GM18858 (cell line): ENCODE data around the gene PRKCA.
"Not testable (repeated sequence)": the region's sequence is repeated elsewhere in the genome, so short reads cannot be mapped to it uniquely, and the experiment has no call there.

Source experiments
- ATAC-seq: cut with Tn5 transposase; IDR thresholded peaks from one replicate; pipeline ENCODE4 v1.9.1; 2021; ENCODE audit not compliant: unreplicated experiment

PRKCA gene

DNA sequence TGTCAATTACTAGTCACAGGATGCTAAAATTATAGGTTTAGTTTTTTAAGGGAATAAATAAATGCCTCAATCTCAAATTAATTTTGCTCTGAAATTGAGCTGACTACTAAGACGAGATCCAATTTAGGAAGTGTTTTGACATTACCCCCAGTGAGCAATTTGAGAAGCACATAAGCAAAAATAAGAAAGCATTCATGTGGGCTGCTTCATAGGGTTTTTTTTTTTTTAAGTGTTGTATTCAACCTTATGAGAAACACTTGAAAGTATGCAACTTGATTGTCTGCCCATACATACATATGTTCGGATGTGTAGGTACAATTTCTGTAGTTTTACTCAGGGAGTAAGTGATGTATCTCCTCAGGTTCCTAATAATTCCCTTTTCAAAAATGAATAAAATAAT is 77.6 kb downstream of the PRKCA start:
- ATAC-seq = no peak

DNA sequence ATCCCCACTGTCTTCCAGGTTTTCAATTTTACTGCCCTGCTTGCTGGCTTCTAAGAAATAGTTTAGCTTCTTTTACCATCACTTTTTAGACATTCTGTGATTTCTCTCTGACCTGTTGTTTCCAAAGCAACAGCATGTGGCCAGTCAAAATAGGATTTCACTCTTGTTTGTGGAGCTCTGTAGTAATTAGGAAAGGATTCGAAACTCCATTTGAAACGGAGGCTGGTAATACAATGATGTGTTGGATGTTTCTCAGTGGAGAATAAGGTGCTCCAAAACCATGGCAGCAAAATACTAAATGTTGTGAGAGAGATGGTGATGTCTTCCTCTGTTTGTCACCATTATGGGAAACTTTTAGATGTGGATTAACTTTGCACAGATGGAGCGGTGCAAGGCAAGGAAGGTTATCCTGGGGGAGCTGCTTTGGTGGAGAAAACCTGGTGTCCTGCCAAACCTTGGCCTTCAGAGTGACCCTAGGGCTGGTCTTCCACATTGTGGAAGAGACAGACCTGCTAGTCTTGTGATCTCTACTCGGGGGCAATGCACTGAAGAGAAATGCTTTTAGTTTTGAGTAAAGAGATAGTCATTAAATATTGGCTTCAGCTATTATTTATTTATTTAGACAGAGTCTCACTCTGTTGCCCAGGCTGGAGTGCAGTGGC is 79.4 kb downstream of the PRKCA start:
- no peak for ATAC-seq

DNA sequence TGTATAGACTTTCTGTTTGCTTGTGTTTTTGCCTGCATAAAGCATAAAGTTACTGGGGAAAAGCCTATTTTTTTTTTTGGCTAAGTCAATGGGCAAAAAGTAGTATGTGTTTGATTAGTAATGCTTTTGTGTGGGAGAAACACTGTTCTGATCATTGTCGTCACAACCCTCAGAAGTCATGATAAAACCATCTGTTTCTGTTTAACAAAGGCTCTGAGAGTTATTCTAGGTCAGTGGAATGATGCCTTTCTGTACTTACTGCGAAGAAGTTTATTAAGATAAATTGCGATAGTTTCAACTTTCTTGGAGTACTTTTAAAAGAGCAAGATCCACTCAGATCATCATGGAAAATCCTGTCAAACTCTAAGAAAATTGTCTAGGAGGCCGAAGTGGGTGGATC is 80.9 kb downstream of the PRKCA start:
- ATAC-seq = no peak

DNA sequence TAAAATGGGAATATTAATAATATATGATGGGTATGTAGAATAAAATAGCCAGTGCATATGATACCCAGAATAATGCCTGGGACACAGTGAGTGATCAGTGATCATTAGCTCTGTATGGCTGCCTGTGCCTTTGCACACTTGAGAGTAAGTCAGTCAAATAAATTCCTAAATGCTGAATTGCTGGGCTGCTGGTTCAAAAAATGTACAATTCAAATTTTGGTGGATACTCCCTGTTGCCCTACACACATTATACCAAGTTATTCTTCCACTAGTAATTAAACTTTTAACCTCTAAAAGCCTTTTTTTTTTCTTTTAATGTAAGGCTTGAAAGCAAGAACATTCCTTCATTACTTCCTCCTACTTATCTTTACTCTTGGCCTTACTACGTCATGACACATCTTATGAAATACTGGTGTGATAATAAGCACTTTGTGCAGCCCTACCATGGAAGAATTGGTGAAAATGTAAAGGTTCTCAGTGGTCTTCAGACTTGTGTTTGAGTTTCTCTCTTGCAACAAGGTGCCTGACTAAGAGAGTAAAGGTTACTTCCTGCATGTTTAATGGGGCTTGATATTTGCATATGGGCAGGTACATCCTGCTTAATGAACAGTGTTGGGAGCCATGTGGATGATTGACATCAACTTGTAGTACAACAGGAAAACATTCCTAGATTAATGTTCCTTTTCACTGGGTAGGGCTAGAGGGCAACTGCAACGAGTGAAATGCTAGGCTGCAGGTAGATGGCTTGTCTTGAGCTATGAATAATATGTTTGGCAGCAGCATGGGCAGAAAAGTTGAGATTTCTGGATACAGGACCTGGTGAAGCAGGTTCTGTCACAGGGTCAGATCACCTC is 84.3 kb downstream of the PRKCA start:
- ATAC-seq = no peak

DNA sequence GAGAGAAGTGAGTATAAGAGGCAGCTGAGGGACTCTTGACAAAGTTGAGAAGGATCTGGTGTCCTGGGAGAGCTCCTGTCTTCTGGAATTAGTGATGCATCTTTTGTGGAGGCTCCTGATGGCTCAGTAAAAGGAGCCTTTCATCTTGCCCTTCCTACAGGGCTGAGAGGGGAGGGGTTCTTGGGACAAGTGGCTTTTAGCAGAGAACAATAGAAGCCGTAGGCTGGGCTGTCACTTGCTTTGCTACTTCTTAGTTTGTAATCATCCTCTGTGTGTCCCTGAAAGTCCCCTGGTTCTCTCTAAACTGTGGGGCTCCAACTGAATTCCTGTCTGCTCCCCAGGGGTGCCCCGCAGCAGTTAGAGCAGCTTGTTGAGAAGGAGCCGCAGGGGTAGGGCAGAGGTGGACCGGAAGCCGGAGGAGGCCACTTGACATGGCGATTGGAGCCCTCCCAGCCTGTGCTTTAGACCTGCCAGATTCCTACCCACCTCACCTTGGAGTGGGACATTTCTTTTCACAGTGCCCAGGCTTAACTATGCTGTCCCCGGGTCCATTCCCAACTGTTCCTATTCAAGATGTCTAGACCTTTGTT is 85.1 kb downstream of the PRKCA start:
- no peak for ATAC-seq

DNA sequence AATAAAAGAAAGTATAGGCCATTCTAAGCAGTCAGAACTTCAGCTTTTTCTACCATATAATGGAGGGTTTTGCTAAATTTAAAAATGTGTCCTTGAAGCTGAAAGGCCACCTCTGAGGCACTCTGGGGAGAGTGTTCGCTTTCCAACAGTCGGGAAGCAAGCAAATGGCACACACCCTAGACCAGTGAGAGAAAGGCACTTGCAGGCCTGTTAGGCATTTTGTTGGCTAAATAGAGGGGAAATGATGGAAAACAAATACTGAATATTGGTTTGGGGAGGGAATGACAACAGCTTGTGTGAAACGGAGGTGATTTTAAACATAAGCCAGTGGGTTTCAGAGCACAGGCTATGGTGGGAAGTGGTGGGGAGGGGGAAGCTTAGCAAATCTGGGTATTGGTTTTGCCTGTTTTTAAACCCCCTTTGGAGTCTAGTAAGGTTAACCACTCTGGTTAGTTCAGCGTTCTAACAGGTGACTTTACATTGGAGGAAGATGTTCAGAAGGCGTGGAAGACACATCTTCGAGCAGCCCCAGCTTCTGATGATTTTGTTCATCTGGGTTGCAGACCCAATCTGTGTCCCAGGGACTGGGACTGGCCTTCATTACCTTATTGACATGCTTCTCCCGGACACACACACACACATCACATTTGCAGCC is 90.5 kb downstream of the PRKCA start:
- no peak for ATAC-seq

DNA sequence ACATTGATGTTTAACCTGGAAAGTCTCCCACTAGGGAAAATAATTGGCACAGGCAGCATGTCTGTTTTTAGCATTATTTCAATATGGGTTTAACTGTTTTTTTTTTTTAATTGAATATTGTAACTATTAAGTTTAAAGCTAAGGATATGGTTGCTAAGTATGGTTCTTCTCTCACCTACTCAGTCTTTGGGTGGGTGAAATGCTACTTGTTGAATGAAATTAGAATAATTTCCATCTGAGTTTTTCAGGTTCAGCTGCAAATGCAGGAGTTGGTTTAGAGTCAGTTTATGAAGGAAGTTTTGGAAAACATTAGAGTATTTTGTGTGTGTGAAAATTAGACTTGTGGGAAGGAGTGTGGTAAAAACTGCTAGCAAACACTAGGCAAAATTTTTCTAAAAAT is 93.5 kb downstream of the PRKCA start:
- ATAC-seq = no peak

DNA sequence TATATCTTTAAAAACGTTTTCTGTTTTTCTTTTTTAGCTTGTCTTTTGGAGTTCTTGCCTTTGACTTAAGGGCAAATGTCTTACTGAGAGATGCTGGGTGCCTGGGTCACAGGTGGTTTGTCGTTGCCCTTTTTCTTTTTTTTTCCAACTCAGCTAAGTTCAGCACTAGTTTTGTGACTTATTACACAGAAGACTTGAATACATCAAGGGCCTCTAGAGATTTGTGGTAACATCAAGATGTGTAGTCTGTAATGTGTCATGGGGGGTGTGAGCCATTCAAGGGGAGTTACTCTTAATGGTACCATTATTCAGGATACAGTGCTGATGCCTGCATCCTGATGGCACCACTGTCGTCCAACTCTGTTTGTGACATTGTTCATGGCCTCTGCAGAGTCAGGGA is 95.1 kb downstream of the PRKCA start:
- no peak for ATAC-seq

DNA sequence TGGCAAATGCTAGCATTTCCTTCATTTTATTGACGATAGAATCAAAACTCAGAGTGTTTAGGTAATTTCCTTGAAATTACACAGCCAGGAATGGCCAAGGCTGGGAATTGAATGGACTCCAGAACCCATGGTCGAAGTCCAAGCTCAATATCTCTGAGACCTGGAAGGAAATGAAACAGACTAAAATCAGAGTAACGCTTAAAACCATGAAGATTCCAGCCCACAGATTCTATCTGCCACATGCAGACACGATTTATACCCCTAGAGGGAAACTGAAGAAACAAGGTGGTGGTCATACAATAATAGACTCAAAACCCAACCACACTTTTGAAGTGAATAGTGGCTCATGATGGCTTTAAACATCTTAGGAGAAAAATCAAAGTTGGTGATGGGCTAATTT is 95.6 kb downstream of the PRKCA start:
- ATAC-seq = no peak

DNA sequence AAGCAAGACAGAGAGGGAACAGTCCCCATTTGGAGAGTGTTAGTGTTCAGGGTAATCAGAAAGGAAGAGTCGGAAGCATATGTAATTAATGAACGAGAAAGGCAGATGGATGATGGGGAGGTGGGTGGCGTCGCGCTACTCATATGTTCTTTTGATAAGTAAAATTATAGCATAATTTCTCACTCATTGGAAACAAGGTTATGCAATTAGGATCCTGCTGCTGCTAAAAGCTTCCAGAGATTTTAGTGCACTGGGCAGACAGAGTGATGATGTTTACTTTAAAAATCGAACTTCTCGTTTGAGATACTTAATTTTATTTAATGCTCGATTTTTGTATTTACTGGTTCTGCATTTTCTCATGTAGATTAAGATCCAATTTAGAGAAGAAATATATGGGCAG is 96.2 kb downstream of the PRKCA start:
- no peak for ATAC-seq

DNA sequence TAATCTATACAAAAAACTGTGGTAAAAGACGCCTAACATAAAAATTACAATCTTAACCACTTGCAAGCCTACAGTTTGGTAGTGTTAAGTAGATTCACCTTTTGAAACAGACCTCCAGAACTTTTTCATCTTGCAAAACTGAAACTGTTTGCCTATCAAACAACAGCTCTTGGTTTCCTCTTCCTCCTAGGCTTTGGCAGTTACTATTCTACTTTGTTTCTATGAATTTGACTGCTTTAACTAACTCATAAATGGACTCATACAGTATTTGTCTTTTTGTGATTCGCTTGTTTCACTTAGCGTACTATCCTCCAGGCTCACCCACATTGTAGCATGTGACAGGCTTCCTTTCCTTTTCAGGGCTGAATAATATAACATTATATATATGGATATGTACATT is 97.0 kb downstream of the PRKCA start:
- ATAC-seq = no peak

DNA sequence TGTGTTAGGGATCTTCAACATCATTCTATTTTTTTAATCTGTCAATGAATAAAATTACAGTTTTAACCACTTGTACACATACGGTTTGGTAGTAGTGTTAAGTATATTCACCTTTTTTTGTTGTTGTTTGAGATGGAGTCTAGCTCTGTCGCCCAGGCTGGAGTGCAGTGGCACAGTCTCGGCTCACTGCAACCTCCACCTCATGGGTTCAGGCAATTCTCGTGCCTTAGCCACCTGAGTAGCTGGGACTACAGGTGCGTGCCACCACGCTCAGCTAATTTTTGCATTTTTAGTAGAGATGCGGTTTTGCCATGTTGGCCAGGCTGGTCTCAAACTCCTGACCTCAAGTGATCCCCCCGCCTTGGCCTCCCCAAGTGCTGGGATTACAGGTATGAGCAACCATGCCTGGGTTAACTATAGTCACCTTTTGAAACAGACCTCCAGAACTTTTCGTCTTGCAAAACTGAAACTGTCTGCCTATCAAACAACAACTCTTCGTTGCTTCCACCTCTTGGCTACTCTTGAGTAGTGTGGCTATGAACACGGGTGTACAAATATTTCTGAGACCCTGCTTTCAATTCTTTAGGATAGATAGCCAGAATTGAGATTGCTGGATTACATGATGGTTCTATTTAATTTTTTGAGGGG is 97.8 kb downstream of the PRKCA start:
- not testable (repeated sequence) for ATAC-seq

DNA sequence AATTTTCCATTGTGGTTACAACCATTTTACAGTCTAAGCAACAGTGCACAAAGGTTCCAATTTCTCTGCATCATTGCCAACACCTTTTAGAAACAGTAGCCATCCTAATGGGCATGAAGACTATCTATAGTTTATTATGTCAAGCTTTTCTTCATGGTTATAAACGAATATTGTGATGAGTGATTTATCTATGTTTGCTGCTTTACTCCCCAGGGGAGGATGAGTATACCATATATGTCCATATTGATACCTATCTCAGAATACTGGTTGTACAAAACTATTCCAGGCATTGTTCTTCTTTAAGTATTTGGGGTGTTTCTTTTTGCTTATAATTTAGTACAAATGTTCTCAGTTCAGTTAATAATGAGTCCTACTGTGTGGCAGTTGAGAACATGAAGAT is 98.3 kb downstream of the PRKCA start:
- no peak for ATAC-seq

DNA sequence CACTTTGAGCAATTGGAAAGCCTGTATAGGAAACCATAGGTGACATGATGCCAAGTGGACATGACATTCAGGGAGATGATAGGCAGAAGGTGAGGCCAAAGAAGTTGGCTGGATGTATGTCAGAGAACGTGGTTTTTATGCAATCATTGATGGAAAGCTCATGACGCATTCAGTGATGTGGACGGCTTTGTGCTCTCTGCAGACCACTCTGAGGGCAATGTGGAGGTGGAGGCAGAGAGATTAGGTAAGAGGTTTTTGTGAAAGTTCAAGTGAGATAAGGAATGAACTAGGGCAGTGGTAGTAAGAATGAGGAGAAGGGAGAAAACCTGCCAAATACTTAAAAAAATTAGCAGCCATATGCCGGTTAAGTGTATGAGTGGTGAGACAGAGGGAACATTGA is 99.0 kb downstream of the PRKCA start:
- ATAC-seq = no peak

DNA sequence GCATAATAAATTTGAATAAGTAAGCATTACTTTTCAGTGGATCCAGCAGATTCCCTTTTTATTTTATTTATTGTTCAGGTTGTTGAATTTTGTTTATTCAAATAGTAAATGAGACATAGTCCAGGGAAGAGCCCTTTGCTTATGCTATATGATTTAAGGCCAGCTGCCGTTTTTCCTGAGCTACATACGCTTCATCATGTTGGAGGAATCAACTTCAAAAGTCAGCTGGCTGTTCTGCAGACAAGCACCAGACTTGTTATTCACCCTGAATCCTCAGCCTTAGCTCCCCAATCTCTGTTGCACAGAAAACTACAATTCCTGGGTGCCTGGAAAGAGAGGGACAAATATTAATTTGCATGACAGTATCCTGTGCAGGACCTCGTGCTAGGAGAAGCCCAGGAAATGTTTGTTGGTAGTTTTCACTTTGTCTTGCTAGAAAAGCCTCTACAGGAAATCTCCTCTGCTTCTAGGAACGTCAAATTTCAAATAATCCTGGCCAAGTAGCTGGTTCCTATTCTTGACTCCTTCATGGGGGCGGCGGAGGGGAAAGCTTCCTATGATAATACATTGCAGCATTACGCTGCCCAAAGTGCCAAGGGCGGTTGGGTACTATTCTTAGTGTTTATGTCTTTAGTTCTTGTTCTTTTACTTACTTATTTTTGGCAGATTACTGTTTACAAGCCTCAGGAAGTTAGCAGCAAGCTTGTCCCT is 101.6 kb downstream of the PRKCA start:
- ATAC-seq = no peak

DNA sequence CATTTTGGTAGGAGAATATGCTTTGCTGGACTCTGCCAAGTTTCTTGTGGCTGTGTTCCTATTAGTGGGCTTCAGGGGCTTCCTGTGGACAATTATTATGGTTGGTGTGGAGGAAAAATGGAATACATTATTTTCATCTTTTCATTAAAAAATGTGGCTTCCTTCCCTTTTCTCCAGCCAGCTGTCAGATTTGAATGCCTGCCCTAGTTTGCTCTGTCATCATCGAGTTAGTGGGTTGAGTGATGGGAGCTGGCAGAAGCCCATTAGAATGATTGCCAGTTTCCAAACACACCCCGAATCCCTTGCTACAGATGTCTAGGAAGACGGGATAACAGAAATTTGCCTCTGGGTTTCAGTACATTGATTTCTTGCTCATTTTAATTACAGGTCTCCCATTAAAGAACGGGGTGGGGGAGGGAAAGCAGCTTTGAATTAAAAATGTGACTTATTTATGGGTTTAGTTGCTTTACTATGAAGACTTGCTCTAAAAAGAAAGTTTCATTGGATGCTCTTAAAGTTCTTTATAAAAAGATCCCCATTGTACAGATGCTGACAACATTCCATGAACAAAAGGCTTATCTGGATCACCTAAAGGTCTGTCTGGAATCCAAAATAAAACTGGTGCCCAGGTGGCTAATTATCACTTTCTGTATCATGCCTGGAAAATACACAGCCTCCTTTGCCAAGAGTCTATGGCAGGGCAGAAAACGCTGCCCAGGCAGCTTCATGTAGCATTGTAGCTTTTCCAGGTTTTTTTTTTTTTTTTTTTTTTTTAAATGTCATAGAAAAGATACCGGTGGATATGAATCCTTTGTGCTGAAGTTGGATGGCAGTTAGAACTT is 103.6 kb downstream of the PRKCA start:
- no peak for ATAC-seq

DNA sequence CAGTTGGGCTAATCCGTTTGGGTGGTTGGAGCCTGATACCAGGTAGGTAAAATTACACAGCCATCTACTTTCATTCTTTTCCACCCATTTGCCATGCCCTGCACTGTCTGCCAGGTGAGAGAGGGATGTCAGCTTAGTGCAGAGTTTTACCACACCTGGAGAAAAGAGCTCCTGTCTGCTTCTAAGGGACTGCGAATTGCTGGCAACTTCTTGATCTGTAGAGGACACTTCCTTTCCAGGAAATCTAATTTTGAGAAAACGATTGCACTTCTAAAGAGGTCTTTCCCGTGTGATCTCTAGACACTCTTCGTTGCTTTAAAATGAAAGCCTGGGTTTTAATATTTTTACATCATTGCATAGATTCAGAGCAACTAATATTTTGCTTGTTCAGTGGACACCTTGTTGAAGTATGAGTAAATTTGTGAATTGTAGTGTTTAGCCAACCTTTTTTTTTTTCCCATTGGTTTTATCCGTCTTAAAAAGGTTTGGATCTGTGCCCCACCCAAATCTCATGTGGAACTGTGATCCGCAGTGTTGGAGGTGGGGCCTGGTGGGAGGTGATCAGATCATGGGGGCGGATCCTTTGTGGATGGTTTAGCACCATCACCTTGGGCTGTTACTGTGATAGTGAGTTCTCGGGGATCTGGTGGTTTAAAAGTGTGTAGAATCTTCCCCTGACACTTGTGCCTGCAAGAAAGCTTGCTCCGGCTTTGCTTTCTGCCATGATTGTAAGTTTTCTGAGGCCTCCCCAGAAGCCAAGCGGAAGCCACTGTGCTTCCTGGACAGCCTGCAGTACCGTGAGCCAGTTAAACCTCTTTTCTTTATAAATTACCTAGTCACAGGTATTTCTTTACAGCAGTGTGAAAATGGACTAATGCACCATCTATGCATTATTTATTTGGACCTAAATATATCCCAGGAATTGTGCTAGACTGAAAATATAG is 104.6 kb downstream of the PRKCA start:
- no peak for ATAC-seq

DNA sequence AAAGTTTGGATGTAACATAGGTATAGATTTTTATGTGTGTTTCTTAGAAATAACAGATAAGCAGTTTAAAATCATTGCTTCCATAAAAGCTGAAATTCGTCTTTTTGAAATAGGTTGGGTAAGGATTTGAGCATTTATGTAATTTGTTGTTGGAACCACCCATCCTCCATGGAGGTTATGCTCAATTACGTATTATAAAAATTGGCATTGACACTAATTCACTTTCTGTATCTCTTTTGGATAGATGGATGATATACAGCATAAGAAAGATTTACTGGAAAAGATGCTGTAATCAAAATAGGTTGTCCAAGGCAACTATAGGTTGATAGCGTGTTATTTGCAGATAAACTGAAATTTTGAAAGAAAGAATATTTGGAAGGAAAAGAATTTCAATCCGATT is 105.5 kb downstream of the PRKCA start:
- ATAC-seq = no peak

DNA sequence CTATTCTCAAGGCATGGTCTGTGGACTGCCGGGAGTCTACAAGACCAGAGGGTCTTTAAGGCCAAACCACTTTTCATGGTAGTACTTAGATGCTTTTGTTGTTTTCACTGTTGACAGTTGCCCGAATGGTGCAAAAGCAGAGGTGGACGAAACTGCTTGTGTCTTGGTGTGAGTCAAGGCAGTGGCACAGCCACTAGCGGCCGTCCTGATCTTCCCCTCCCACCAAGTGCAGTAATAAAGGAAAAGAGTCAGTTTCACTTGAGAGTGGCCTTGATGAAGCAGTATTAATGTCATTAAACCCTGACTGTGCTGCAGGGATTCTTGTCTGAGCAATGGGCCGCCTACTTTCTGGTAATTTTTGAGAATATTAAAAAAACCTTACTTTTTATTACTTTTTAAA is 109.1 kb downstream of the PRKCA start:
- no peak for ATAC-seq
